SH-SY5Y (cell line): ENCODE measurements around the gene DENND1C.

ENCODE experiments used
- GATA2 ChIP-seq: IDR thresholded peaks from 2 replicates; pipeline ENCODE4 v1.6.1; 2011; ENCODE audit warnings: mild to moderate bottlenecking, low read depth, low read length
- GATA3 ChIP-seq: IDR thresholded peaks from 2 replicates; pipeline ENCODE4 v1.6.1; 2011; ENCODE audit warnings: low read depth, mild to moderate bottlenecking, low read length, moderate library complexity

GRCh38 chr19:6503407-6504201 lies 22.0 kb upstream of the DENND1C start:
- TF ChIP-seq GATA3 (no peak), GATA2 (no peak)
